ENCODE data around the gene ALOX12B.

DNA sequence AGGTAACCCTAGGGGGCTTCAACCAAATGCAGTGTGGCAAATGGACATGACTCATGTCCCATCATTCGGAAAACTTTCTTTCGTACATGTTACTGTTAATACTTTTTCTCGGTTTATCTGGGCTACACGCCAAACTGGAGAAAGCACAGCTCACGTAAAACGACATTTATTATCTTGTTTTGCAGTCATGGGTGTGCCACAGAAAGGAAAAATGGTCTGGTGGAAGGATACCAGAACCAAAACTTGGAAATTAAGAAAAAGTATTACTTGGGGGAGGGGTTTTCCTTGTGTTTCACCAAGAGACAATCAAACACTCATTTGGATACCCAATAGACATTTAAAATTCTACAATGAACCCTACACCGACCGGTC, 25.1 kb downstream of the ALOX12B start:
- TF ChIP-seq HDAC2 (IDR thresholded peaks at IDR 0.05; ENCODE audit: borderline replicate concordance in 1 of 2, low read depth in 2 of 2, low read length in 2 of 2) (no peak), POLR2A (IDR thresholded peaks at IDR 0.05; ENCODE audit: control extremely low read depth in 1 of 2, low read depth in 2 of 2, low read length in 2 of 2) (no peak), SAP30 (IDR thresholded peaks at IDR 0.05; ENCODE audit: insufficient read depth, insufficient replicate concordance, low read length) (no peak), TAF1 (IDR thresholded peaks at IDR 0.05; ENCODE audit: low read depth, low read length) (no peak), BRCA1 (IDR thresholded peaks at IDR 0.05; ENCODE audit: low read depth, low read length) (no peak), POLR2AphosphoS5 (IDR thresholded peaks at IDR 0.05; ENCODE audit: low read depth, low read length) (no peak), SRF (IDR thresholded peaks at IDR 0.05; ENCODE audit: low read depth, low read length) (no peak), EZH2 (IDR thresholded peaks at IDR 0.05; ENCODE audit: low read depth, low read length, severe bottlenecking) (no peak)
- TF ChIP-seq, protein P1, sequence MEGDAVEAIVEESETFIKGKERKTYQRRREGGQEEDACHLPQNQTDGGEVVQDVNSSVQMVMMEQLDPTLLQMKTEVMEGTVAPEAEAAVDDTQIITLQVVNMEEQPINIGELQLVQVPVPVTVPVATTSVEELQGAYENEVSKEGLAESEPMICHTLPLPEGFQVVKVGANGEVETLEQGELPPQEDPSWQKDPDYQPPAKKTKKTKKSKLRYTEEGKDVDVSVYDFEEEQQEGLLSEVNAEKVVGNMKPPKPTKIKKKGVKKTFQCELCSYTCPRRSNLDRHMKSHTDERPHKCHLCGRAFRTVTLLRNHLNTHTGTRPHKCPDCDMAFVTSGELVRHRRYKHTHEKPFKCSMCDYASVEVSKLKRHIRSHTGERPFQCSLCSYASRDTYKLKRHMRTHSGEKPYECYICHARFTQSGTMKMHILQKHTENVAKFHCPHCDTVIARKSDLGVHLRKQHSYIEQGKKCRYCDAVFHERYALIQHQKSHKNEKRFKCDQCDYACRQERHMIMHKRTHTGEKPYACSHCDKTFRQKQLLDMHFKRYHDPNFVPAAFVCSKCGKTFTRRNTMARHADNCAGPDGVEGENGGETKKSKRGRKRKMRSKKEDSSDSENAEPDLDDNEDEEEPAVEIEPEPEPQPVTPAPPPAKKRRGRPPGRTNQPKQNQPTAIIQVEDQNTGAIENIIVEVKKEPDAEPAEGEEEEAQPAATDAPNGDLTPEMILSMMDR (IDR thresholded peaks at IDR 0.05; ENCODE audit: control extremely low read depth in 1 of 3, insufficient read depth in 1 of 3, low read depth in 1 of 3, low read length in 3 of 3) = no peak
